IPS-15b (cell line): ENCODE results near the gene CAMKK2.

Experiments used
- H3K27me3 ChIP-seq: one replicate; pipeline ENCODE4 v1.6.1; 2013; ENCODE audit warnings: low read length; ENCODE audit not compliant: control insufficient read depth, insufficient read depth
- H3K36me3 ChIP-seq: one replicate; pipeline ENCODE4 v1.6.1; 2013; ENCODE audit warnings: low read length; ENCODE audit not compliant: control insufficient read depth, insufficient read depth
- H3K4me1 ChIP-seq: one replicate; pipeline ENCODE4 v1.6.1; 2013; ENCODE audit warnings: mild to moderate bottlenecking, low read length; ENCODE audit not compliant: control insufficient read depth, insufficient read depth
- H3K4me3 ChIP-seq: one replicate; pipeline ENCODE4 v1.5.1; 2013; ENCODE audit warnings: low read depth, low read length
- H3K9ac ChIP-seq: one replicate; pipeline ENCODE4 v1.6.1; 2013; ENCODE audit warnings: low read depth, mild to moderate bottlenecking, low read length
- H3K9me3 ChIP-seq: one replicate; pipeline ENCODE4 v1.6.1; 2013; ENCODE audit warnings: mild to moderate bottlenecking, low read length; ENCODE audit not compliant: control insufficient read depth, insufficient read depth

Gene CAMKK2

GRCh38 chr12:121253638-121254335 lies 42.7 kb downstream of the CAMKK2 start:
- Histone ChIP-seq H3K9ac (no peak overlapping the region), H3K36me3 (peaks cover 33% of the 10 kb centered on the region), H3K4me3 (no peak overlapping the region), H3K4me1 (no peaks in the 10 kb centered on the region), H3K9me3 (no peaks in the 10 kb centered on the region), H3K27me3 (no peaks in the 10 kb centered on the region)

DNA sequence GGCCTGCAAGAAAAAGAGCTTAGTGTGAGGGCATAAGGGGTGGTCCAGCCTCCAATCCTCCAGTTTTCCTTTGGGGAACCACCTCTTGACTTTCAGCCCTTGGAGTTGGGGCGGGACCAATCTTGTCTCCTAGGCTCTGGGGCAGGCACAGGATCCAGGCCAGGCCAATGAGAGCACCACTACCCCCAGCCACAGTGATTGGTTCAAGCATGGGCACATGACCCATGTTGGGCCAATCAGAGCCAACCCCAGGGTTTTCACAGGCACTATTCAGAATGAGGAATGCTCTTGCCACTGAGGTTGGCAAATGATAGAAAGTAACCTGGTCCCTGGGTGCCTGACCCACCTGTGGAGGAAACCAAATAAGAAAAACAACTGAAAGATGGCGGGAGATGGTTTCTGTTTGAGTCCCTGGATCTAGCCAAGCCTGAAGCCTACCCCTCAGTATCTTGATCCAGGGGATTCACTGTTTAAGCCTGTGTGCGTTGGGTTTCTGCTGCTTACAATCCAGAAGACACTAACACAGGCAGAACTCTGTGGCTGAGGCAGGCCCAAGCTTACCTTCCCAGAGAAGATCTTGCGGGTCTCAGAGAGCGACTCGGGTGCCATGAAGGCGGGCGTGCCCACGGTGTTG lies 43.7 kb downstream of the CAMKK2 start:
- Histone ChIP-seq H3K9me3 (no peaks in the 10 kb centered on the region), H3K4me1 (no peaks in the 10 kb centered on the region), H3K9ac (no peak overlapping the region), H3K36me3 (peaks cover 41% of the 10 kb centered on the region), H3K27me3 (no peaks in the 10 kb centered on the region), H3K4me3 (no peak overlapping the region)

- H3K9ac ChIP-seq, result no peak overlapping the region
- H3K9me3 ChIP-seq, result no peaks in the 10 kb centered on the region
- no peaks in the 10 kb centered on the region for H3K4me1 ChIP-seq
- no peaks in the 10 kb centered on the region for H3K27me3 ChIP-seq
- H3K4me3 ChIP-seq, result no peak overlapping the region
- peaks cover 49% of the 10 kb centered on the region for H3K36me3 ChIP-seq
Observed at GRCh38 chr12:121251838-121252237, 44.7 kb downstream of the CAMKK2 start.

DNA sequence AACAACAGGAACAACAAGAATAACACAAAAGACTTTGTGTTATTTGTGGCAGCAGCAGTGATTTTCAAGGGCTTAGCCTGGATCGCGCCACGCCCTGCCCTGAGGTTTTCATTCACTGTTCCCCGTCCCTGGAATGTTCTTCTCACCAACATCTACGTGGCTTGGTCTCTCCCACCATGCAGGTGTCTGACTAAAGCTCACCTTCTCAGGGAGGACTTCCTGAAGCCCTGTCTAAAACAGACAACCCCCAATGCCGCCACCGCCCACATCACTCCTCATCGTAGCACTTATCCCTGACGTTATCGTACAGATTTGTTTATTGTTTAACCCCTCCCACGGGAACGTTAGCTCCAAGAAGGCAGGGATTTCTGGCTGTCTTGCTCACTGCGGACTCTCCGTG lies 46.1 kb downstream of the CAMKK2 start:
- H3K9ac ChIP-seq, result no peak overlapping the region
- no peak overlapping the region for H3K4me3 ChIP-seq
- H3K27me3 ChIP-seq, result no peaks in the 10 kb centered on the region
- no peaks in the 10 kb centered on the region for H3K9me3 ChIP-seq
- no peaks in the 10 kb centered on the region for H3K4me1 ChIP-seq
- peaks cover 47% of the 10 kb centered on the region for H3K36me3 ChIP-seq

DNA sequence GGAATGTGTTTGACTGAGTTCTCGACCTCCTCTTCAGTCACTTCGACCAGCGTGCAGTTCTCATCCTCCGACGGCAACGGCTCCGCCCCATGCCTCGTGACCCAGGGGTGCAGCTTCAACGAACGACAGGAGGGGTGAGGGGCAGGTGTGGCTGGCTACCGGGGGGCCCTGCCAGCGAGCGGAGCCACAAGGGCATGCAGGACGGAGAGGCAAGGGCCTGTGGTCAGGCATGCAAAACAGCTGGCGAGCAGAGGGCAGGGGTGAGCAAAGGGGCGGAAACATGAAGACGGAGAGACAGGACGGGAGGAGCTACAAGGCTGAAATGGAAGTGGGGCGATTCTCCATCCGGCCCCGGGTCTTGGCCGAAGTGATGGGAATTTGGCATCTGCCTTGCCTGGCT lies 47.9 kb downstream of the CAMKK2 start:
- Histone ChIP-seq H3K27me3 (no peaks in the 10 kb centered on the region), H3K36me3 (peaks cover 45% of the 10 kb centered on the region), H3K9ac (no peak overlapping the region)

DNA sequence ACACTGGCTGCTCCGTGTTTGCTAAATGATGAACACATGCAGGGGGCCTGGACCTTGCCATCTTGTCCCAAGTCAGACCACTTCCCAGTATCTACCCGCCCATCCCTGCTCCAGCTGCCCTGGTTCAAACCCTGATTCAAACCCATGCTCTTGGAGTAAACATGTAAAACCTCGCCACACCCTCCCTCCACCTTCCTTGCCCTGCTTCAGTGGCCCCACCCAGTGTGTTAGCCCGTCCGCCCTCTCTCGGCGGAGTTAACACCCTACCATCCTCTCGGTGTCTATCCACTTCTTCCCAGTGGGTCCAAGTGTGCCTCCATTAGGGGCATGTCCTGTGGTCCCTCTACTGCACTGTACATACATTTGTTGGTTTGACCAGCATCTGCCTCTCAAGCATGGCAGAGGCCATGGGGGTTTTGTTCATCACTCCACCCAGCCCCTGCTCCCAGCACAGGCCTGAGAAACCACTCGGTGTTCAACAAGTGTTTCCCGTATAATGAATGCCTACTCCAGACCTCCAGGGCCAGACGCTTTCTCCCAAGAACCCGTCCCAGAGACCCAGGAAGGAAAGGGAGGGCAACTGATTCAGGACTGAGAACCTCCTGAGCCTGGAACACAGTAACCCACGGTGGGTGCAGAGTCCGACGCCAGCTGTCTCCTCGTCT lies 49.5 kb downstream of the CAMKK2 start:
- no peak overlapping the region for H3K4me3 ChIP-seq
- H3K4me1 ChIP-seq, result no peaks in the 10 kb centered on the region
- H3K9me3 ChIP-seq, result no peaks in the 10 kb centered on the region
- H3K36me3 ChIP-seq, result peaks cover 37% of the 10 kb centered on the region
- H3K9ac ChIP-seq, result no peak overlapping the region
- no peaks in the 10 kb centered on the region for H3K27me3 ChIP-seq

More for the DNA sequence above, 47.9 kb downstream of the CAMKK2 start:
- no peaks in the 10 kb centered on the region for H3K4me1 ChIP-seq
- no peaks in the 10 kb centered on the region for H3K9me3 ChIP-seq
- no peak overlapping the region for H3K4me3 ChIP-seq

- no peak overlapping the region for H3K9ac ChIP-seq
- H3K9me3 ChIP-seq, result no peaks in the 10 kb centered on the region
- no peaks in the 10 kb centered on the region for H3K27me3 ChIP-seq
- peaks cover 42% of the 10 kb centered on the region for H3K36me3 ChIP-seq
- H3K4me3 ChIP-seq, result no peak overlapping the region
- no peaks in the 10 kb centered on the region for H3K4me1 ChIP-seq
Observed at GRCh38 chr12:121245951-121246350, 50.6 kb downstream of the CAMKK2 start.

DNA sequence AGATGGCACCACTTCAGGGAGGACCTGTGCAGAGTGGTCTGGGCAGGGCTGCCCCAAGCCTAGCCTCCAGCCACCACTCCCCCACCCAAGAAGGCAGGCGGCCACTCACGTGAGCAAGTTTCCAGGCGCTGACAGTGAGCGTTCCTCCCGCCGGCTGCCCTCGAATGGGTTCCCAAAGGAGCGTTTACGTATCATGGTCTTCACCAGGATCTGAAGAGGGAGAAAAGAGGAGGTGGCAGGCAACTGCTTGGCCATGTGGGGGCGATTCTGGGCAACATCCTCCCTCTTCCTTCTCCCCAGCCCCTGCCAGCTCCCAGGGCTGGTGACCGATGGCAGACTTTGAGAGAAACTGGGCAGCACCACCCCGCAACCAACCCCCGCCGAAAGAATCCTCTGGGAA lies 51.5 kb downstream of the CAMKK2 start:
- Histone ChIP-seq H3K4me3 (no peak overlapping the region), H3K4me1 (no peaks in the 10 kb centered on the region), H3K9ac (no peak overlapping the region), H3K36me3 (peaks cover 41% of the 10 kb centered on the region), H3K27me3 (no peaks in the 10 kb centered on the region), H3K9me3 (no peaks in the 10 kb centered on the region)

GRCh38 chr12:121241156-121241970 lies 55.1 kb downstream of the CAMKK2 start:
- Histone ChIP-seq H3K4me3 (no peak overlapping the region), H3K9me3 (no peaks in the 10 kb centered on the region), H3K9ac (no peak overlapping the region), H3K36me3 (peaks cover 12% of the 10 kb centered on the region), H3K4me1 (peaks cover 6% of the 10 kb centered on the region), H3K27me3 (no peaks in the 10 kb centered on the region)

DNA sequence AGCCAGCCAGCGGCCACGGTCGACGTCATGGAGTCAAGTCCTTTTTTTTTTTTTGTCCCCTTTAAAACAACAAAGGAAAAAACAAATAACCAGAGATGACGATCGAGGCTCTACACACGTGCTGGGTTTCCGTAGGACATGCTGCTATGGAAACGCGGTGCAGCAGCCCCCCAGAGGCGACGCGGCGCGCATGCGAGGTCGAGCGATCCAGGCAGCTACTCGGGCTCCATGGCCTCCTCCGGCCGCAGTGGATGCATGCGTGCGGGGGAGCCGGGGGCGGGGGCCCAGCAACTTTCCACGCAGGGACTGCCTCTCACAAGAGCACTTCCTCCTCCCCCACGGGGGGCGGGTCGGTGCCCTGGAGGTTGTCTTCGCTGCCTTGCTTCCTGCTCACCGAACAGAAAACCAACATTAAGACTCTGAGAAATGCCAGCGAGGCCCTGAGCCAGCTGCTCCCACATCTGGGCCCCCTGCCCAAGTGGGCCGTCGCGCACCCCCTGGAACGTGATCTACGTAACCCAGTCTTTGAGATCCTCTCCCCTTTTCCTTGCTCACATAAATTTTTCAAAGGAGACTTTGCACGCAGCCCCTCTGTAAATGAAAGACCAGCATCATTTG lies 55.9 kb downstream of the CAMKK2 start:
- Histone ChIP-seq H3K36me3 (peaks cover 12% of the 10 kb centered on the region), H3K9ac (no peak overlapping the region), H3K4me3 (no peak overlapping the region), H3K9me3 (no peaks in the 10 kb centered on the region), H3K4me1 (peaks cover 6% of the 10 kb centered on the region), H3K27me3 (no peaks in the 10 kb centered on the region)

DNA sequence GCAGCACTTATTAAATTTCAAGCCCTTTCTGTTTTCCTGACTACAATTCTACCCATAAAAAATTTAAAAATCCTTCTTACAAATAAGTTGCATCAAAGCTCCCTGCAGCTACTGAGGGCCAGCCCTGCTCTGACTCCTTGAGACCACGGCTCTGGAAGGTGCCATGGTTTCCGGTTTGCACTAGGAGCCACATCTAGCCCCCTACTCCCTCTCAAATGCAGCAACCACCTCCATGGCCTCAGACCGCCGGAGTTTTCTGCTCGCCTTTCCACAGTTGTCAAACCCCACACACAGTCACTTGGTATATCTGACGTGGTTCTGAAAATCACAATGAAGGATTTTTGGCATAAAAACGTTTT lies 56.5 kb downstream of the CAMKK2 start:
- peaks cover 12% of the 10 kb centered on the region for H3K36me3 ChIP-seq
- no peaks in the 10 kb centered on the region for H3K27me3 ChIP-seq
- H3K4me3 ChIP-seq, result no peak overlapping the region
- H3K9ac ChIP-seq, result no peak overlapping the region
- H3K9me3 ChIP-seq, result no peaks in the 10 kb centered on the region
- peaks cover 6% of the 10 kb centered on the region for H3K4me1 ChIP-seq
